ENCODE measurements around the gene TRIM6. TPM values are rescaled to one million over a fixed set of nuclear protein-coding genes. Genes with fewer than 3 reads are reported as not detected.
"Not testable (repeated sequence)": the region's sequence is repeated elsewhere in the genome, so short reads cannot be mapped to it uniquely, and the experiment has no call there.

TRIM6 gene
- total and polyA plus RNA-seq, 4 experiments from 2014 or later: not detected

- Mint-ChIP-seq H3K27me3 (no peaks in the 10 kb centered on the region), H3K27ac (peak overlapping the region in 2 of 7 donors; percentile 2 to 37), H3K4me1 (peaks cover 20 to 26% (median 22%) of the 10 kb centered on the region in 4 donors), H3K9me3 (no peaks in the 10 kb centered on the region), H3K36me3 (peaks cover 42 to 56% of the 10 kb centered on the region in 2 donors), H3K4me3 (no peak overlapping the region)
- H3K4me3 ChIP-seq (ENCODE audit: low read length in 2 of 2): no peak overlapping the region
- no peaks in the 10 kb centered on the region for H3K27me3 ChIP-seq (ENCODE audit: insufficient read depth, low read length)
- no peak overlapping the region for H3K27ac ChIP-seq (ENCODE audit: low read depth, low read length)
- intact Hi-C loops (cut with micrococcal nuclease): no loop called here
- H3K36me3 ChIP-seq (ENCODE audit: insufficient read depth, low read length): peaks cover 7% of the 10 kb centered on the region
- peaks cover 9% of the 10 kb centered on the region for H3K4me1 ChIP-seq (ENCODE audit: insufficient read depth, low read length)
- DNase-seq: no peak
- ChIA-PET POLR2A (ENCODE audit: partially characterized antibody) (no interaction called here), CTCF (ENCODE audit: partially characterized antibody) (no interaction called here)
- H3K9me3 ChIP-seq (ENCODE audit: control insufficient read depth in 1 of 2, low read length in 2 of 2): no peaks in the 10 kb centered on the region
Measured at GRCh38 chr11:5631417-5631816, 35.0 kb downstream of the TRIM6 start.

- no peak for DNase-seq
- no peaks in the 10 kb centered on the region for H3K27me3 Mint-ChIP-seq
- no peaks in the 10 kb centered on the region for H3K27me3 ChIP-seq (ENCODE audit: insufficient read depth, low read length)
- peaks cover 2% of the 10 kb centered on the region for H3K4me1 ChIP-seq (ENCODE audit: insufficient read depth, low read length)
- H3K27ac ChIP-seq (ENCODE audit: low read depth, low read length): no peak overlapping the region
- peaks cover 46 to 59% of the 10 kb centered on the region in 2 donors for H3K36me3 Mint-ChIP-seq
- ChIA-PET CTCF (ENCODE audit: partially characterized antibody) (interaction anchor here (0.7 kb wide), 1 partner anchor 575 kb away, joined by 3 read pairs; no protein-coding TSS in a partner anchor), POLR2A (ENCODE audit: partially characterized antibody) (no interaction called here)
- H3K9me3 ChIP-seq (ENCODE audit: control insufficient read depth in 1 of 2, low read length in 2 of 2): no peaks in the 10 kb centered on the region
- intact Hi-C loops (cut with micrococcal nuclease): no loop called here
- no peak overlapping the region for H3K4me3 Mint-ChIP-seq
- H3K4me3 ChIP-seq (ENCODE audit: low read length in 2 of 2): no peak overlapping the region
- H3K4me1 Mint-ChIP-seq: peaks cover 13 to 20% (median 18%) of the 10 kb centered on the region in 4 donors
- no peaks in the 10 kb centered on the region for H3K9me3 Mint-ChIP-seq
- peak overlapping the region in 1 of 7 donors; percentile 53 for H3K27ac Mint-ChIP-seq
- H3K36me3 ChIP-seq (ENCODE audit: insufficient read depth, low read length): peaks cover 7% of the 10 kb centered on the region
Measured at GRCh38 chr11:5631969-5632635, 35.7 kb downstream of the TRIM6 start.

GRCh38 chr11:5639953-5640352 is 43.5 kb downstream of the TRIM6 start:
- Mint-ChIP-seq H3K4me1 (peaks cover 0 to 1% (median 0%) of the 10 kb centered on the region in 4 donors), H3K27me3 (no peaks in the 10 kb centered on the region), H3K36me3 (peaks cover 69 to 88% of the 10 kb centered on the region in 2 donors), H3K9me3 (peaks cover 0 to 3% (median 0%) of the 10 kb centered on the region in 8 donors), H3K27ac (no peak overlapping the region), H3K4me3 (no peak overlapping the region)
- DNase-seq: no peak
- ChIA-PET CTCF (ENCODE audit: partially characterized antibody) (interaction anchor here (0.7 kb wide), 1 partner anchor 40 kb away, joined by 3 read pairs; no protein-coding TSS in a partner anchor), POLR2A (ENCODE audit: partially characterized antibody) (no interaction called here)
- H3K9me3 ChIP-seq (ENCODE audit: control insufficient read depth in 1 of 2, low read length in 2 of 2): no peaks in the 10 kb centered on the region
- H3K4me1 ChIP-seq (ENCODE audit: insufficient read depth, low read length): no peaks in the 10 kb centered on the region
- intact Hi-C loops (cut with micrococcal nuclease): no loop called here
- H3K36me3 ChIP-seq (ENCODE audit: insufficient read depth, low read length): peaks cover 13% of the 10 kb centered on the region
- no peak overlapping the region for H3K27ac ChIP-seq (ENCODE audit: low read depth, low read length)
- no peaks in the 10 kb centered on the region for H3K27me3 ChIP-seq (ENCODE audit: insufficient read depth, low read length)
- H3K4me3 ChIP-seq (ENCODE audit: low read length in 2 of 2): no peak overlapping the region

GRCh38 chr11:5643585-5643984 is 47.1 kb downstream of the TRIM6 start:
- ChIA-PET CTCF (ENCODE audit: partially characterized antibody) (no interaction called here), POLR2A (ENCODE audit: partially characterized antibody) (no interaction called here)
- Histone ChIP-seq H3K27me3 (ENCODE audit: insufficient read depth, low read length) (no peaks in the 10 kb centered on the region), H3K9me3 (ENCODE audit: control insufficient read depth in 1 of 2, low read length in 2 of 2) (no peaks in the 10 kb centered on the region), H3K27ac (ENCODE audit: low read depth, low read length) (no peak overlapping the region), H3K36me3 (ENCODE audit: insufficient read depth, low read length) (peaks cover 11% of the 10 kb centered on the region), H3K4me3 (ENCODE audit: low read length in 2 of 2) (no peak overlapping the region), H3K4me1 (ENCODE audit: insufficient read depth, low read length) (no peaks in the 10 kb centered on the region)
- no peaks in the 10 kb centered on the region for H3K27me3 Mint-ChIP-seq
- H3K4me3 Mint-ChIP-seq: no peak overlapping the region
- peaks cover 0 to 3% (median 0%) of the 10 kb centered on the region in 8 donors for H3K9me3 Mint-ChIP-seq
- intact Hi-C loops (cut with micrococcal nuclease): no loop called here
- H3K4me1 Mint-ChIP-seq: no peaks in the 10 kb centered on the region
- peak overlapping the region in 3 of 7 donors; percentile 14 to 41 (median 37) for H3K27ac Mint-ChIP-seq
- peaks cover 51 to 59% of the 10 kb centered on the region in 2 donors for H3K36me3 Mint-ChIP-seq
- DNase-seq: no peak

DNA sequence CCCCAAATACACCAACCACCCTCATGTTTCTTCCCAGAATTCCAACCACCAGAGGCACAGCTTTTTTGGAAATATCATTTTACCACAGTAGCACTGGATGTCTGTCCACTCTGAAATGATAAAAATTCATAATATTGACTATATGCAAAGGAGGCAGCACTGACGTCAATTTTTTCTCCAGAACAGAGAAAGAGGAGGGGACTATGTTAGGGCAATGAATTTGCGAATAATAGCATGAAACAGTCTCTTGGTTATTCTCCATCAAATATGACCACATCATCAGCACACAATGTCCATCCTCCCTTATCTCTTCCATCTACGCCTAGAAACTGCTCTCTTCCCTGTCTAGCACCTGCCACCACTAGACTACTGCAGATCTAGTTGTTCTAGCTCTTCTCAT is 49.7 kb downstream of the TRIM6 start:
- Mint-ChIP-seq H3K9me3 (no peaks in the 10 kb centered on the region), H3K4me3 (no peak overlapping the region), H3K27me3 (no peaks in the 10 kb centered on the region), H3K4me1 (no peaks in the 10 kb centered on the region), H3K27ac (no peak overlapping the region), H3K36me3 (peaks cover 35 to 37% of the 10 kb centered on the region in 2 donors)
- H3K27me3 ChIP-seq (ENCODE audit: insufficient read depth, low read length): no peaks in the 10 kb centered on the region
- no peak overlapping the region for H3K27ac ChIP-seq (ENCODE audit: low read depth, low read length)
- H3K36me3 ChIP-seq (ENCODE audit: insufficient read depth, low read length): peaks cover 11% of the 10 kb centered on the region
- CTCF ChIA-PET (ENCODE audit: partially characterized antibody): interaction anchor here (1.0 to 1.6 kb wide), 3 partner anchors 8 to 38 kb away, joined by 3 to 4 read pairs (median 3); partner anchors contain the start of gene TRIM5
- DNase-seq: no peak
- H3K4me3 ChIP-seq (ENCODE audit: low read length in 2 of 2): no peak overlapping the region
- POLR2A ChIA-PET (ENCODE audit: partially characterized antibody): no interaction called here
- no peaks in the 10 kb centered on the region for H3K9me3 ChIP-seq (ENCODE audit: control insufficient read depth in 1 of 2, low read length in 2 of 2)
- no peaks in the 10 kb centered on the region for H3K4me1 ChIP-seq (ENCODE audit: insufficient read depth, low read length)
- intact Hi-C loops (cut with micrococcal nuclease): no loop called here

GRCh38 chr11:5655474-5655873 is 59.0 kb downstream of the TRIM6 start:
- H3K36me3 ChIP-seq (ENCODE audit: insufficient read depth, low read length): no peaks in the 10 kb centered on the region
- intact Hi-C loops (cut with micrococcal nuclease): no loop called here
- H3K9me3 ChIP-seq (ENCODE audit: control insufficient read depth in 1 of 2, low read length in 2 of 2): no peaks in the 10 kb centered on the region
- Mint-ChIP-seq H3K36me3 (peaks cover 8 to 24% of the 10 kb centered on the region in 2 donors), H3K27me3 (no peaks in the 10 kb centered on the region), H3K9me3 (peaks cover 0 to 11% (median 2%) of the 10 kb centered on the region in 8 donors), H3K4me1 (no peaks in the 10 kb centered on the region), H3K4me3 (no peak overlapping the region), H3K27ac (no peak overlapping the region)
- no peak overlapping the region for H3K4me3 ChIP-seq (ENCODE audit: low read length in 2 of 2)
- ChIA-PET POLR2A (ENCODE audit: partially characterized antibody) (no interaction called here), CTCF (ENCODE audit: partially characterized antibody) (no interaction called here)
- H3K27me3 ChIP-seq (ENCODE audit: insufficient read depth, low read length): no peaks in the 10 kb centered on the region
- H3K4me1 ChIP-seq (ENCODE audit: insufficient read depth, low read length): no peaks in the 10 kb centered on the region
- no peak for DNase-seq
- H3K27ac ChIP-seq (ENCODE audit: low read depth, low read length): no peak overlapping the region

DNA sequence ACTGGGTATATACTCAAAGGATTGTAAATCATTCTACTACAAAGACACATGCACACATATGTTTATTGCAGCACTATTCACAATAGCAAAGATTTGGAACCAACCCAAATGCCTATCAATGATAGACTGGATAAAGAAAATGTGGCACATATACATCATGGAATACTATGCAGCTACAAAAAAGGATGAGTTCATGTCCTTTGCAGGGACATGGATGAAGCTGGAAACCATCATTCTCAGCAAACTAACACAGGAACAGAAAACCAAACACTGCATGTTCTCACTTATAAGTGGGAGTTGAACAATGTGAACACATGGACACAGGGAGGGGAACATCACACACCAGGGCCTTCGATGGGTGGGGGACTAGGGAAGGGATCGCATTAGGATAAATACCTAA is 60.5 kb downstream of the TRIM6 start:
- CTCF ChIA-PET (ENCODE audit: partially characterized antibody); H3K4me1 Mint-ChIP-seq; H3K27ac ChIP-seq (ENCODE audit: low read depth, low read length); H3K9me3 ChIP-seq (ENCODE audit: control insufficient read depth in 1 of 2, low read length in 2 of 2); H3K4me1 ChIP-seq (ENCODE audit: insufficient read depth, low read length); H3K27me3 Mint-ChIP-seq; H3K36me3 ChIP-seq (ENCODE audit: insufficient read depth, low read length); DNase-seq; intact Hi-C loops (cut with micrococcal nuclease); H3K27me3 ChIP-seq (ENCODE audit: insufficient read depth, low read length); POLR2A ChIA-PET (ENCODE audit: partially characterized antibody); H3K27ac Mint-ChIP-seq; H3K4me3 ChIP-seq (ENCODE audit: low read length in 2 of 2): not testable (repeated sequence)
- Mint-ChIP-seq H3K4me3 (peak overlapping the region in 1 of 8 donors; percentile 39), H3K9me3 (peaks cover 0 to 12% (median 2%) of the 10 kb centered on the region in 8 donors), H3K36me3 (peaks cover 10 to 26% of the 10 kb centered on the region in 2 donors)

Measured in CD4-positive, alpha-beta memory T cell (primary cell).